LNCAP (cell line): ENCODE data around the gene ERMAP.

Experiments used
- CTCF ChIP-seq: fragments of 450-650 bp; IDR thresholded peaks from 2 replicates; pipeline ENCODE4 v1.5.1; 2017; ENCODE audit warnings: mild to moderate bottlenecking

The ERMAP gene

DNA sequence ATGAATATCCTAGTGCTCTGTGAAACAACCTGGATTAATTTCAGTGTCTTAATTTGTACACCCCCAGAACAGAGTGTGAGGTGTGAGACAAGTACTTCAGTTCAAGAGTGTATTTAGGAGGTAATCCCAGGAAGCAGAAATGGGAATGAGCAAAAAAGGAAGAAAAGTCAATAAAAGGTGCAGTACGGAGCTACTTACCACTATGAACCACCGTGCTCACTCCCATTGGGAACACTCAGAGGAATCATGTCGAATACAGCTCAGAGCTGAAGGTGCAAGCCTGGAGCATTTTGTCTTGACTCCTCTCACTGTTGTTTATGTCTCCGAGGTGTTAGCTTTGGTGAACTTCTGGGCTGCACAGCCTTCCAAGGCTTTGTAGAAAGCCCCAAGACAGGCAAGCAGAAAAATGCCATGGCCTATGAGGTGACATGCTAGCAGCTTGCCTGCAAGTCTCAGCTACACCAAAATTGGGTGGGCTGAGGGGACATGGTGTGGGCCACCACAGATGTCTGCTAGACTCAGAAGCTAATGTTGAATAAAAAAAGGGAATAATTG lies 7.6 kb downstream of the ERMAP start:
- TF ChIP-seq CTCF, result no peak

DNA sequence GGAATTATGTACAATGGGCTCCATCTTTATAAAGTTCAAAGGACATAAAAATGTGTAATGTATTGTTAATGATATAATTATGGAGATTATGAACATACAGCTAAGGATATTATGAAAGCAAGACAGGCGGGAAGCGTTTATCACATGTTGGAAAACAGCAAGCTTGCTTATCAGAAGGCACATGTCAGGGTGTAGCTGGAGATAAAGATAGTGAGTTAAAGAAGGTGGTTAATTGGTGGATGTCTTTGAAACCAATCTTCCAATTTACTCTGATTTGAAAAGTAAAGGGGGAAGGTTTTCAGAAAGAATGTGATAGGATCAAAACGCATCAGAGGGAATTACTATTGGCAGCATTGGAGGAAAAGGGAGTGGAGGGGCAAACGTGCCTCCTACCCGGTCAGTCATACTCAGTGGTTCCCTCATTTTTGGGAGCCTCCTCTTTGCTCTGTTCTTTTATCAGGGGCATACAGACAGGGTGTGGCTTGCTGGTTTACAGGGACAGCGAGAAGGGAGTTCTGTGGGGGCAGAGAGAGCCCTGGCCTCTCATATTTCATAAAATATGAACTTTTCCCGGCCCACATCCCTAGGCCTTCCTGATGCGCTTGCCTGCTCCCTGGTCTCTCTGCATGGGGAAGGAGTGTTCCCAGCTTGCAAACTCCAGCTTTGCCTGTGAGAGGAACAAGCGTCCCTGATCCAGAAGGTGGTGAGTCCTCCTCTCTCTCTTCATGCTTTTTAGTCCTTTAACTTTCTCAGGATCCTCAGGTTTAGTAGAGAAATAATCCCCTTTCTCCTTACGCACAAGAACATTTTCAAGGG lies 8.3 kb downstream of the ERMAP start:
- no peak for TF ChIP-seq CTCF

DNA sequence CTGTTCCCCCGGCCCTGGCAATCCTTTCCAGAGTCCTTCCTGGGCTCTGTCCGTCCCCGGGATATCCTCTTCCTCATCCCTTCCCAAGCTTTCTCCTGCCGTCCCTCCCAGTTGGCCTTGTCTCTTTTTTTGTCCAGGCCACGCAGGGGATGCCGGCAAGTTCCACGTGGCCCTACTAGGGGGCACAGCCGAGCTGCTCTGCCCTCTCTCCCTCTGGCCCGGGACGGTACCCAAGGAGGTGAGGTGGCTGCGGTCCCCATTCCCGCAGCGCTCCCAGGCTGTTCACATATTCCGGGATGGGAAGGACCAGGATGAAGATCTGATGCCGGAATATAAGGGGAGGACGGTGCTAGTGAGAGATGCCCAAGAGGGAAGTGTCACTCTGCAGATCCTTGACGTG lies 13.7 kb downstream of the ERMAP start:
- TF ChIP-seq CTCF, result no peak

GRCh38 chr1:42831273-42831672 lies 14.4 kb downstream of the ERMAP start:
- no peak for TF ChIP-seq CTCF

- no peak for TF ChIP-seq CTCF
These were observed 15.8 kb downstream of the ERMAP start for GRCh38 chr1:42832641-42833240.

- TF ChIP-seq CTCF, result no peak
These were observed 17.1 kb downstream of the ERMAP start for GRCh38 chr1:42833981-42834380.

- no peak for TF ChIP-seq CTCF
These were observed 17.9 kb downstream of the ERMAP start for GRCh38 chr1:42834803-42835202.
